Measurements from ENCODE around the gene DENND5B.

The DENND5B gene

GRCh38 chr12:31590642-31591379, at the start of gene DENND5B:
Gene DENND5B, minus strand, starts transcription at chr12:31591136. Its CDS starts 304 bp downstream, at chr12:31590832.
- Histone ChIP-seq H3K4me3 (ENCODE audit: low read depth, low read length) (peak within 1 kb of the TSS; percentile 84), H3K9me3 (ENCODE audit: control insufficient read depth, insufficient read depth, low read depth, low read length) (no peaks in the 10 kb centered on the region), H3K27ac (ENCODE audit: extremely low read depth, low read depth, low read length) (peak within 1 kb of the TSS; percentile 94), H3K4me1 (ENCODE audit: control insufficient read depth, insufficient read depth, low read length) (peaks cover 13% of the 10 kb centered on the region), H3K36me3 (ENCODE audit: control insufficient read depth in 2 of 2, insufficient read depth in 1 of 2, low read length in 2 of 2) (no peaks in the 10 kb centered on the region)
- ChIA-PET CTCF (interaction anchor here (0.6 to 2.6 kb wide), 5 partner anchors 29 to 188 kb away, joined by 3 to 18 read pairs (median 3); no protein-coding TSS in a partner anchor), POLR2A (interaction anchor here (0.5 to 1.5 kb wide), 8 partner anchors 12 to 264 kb away, joined by 3 to 7 read pairs (median 3); no protein-coding TSS in a partner anchor)
- no peak for TF ChIP-seq ZNF398 (tag by site-specific recombination; IDR thresholded peaks at IDR 0.05)
- peak; percentile 21 for TF ChIP-seq ZBTB26 (tag by site-specific recombination; optimal IDR thresholded peaks at IDR 0.05)
- no peak for TF ChIP-seq ZNF544 (tag by site-specific recombination; IDR thresholded peaks at IDR 0.05)
- TF ChIP-seq HIC1 (tag by site-specific recombination; IDR thresholded peaks at IDR 0.05): 0 out of 2 replicates have a peak, but pooled peaks have one; percentile 34
- peak; percentile 32; the same call in 1 of the 2 replicates for TF ChIP-seq IKZF3 (tag by site-specific recombination; IDR thresholded peaks at IDR 0.05)
- no peak for TF ChIP-seq ZNF792 (tag by site-specific recombination; IDR thresholded peaks at IDR 0.05)
- no peak for TF ChIP-seq ZNF155 (tag by site-specific recombination; IDR thresholded peaks at IDR 0.05)
- no peak for TF ChIP-seq ZNF266 (tag by site-specific recombination; IDR thresholded peaks at IDR 0.05; ENCODE audit: low read depth)
- no peak for TF ChIP-seq ZFP3 (tag by site-specific recombination; IDR thresholded peaks at IDR 0.05; ENCODE audit: low read depth)
- TF ChIP-seq KLF9 (tag by site-specific recombination; IDR thresholded peaks at IDR 0.05; ENCODE audit: low read depth): 0 out of 2 replicates have a peak, but pooled peaks have one; percentile 11

- peaks cover 4% of the 10 kb centered on the region for H3K4me1 ChIP-seq (ENCODE audit: control insufficient read depth, insufficient read depth, low read length)
- no peak overlapping the region for H3K4me3 ChIP-seq (ENCODE audit: low read depth, low read length)
- TF ChIP-seq ZNF121 (tag by site-specific recombination; IDR thresholded peaks at IDR 0.05) (peak; percentile 57; the same call in 1 of the 2 replicates), PRDM1 (tag by site-specific recombination; IDR thresholded peaks at IDR 0.05) (peak; percentile 94), KLF17 (tag by site-specific recombination; IDR thresholded peaks at IDR 0.05) (no peak)
- H3K9me3 ChIP-seq (ENCODE audit: control insufficient read depth, insufficient read depth, low read depth, low read length): no peaks in the 10 kb centered on the region
- H3K27ac ChIP-seq (ENCODE audit: extremely low read depth, low read depth, low read length): no peak overlapping the region
- no peaks in the 10 kb centered on the region for H3K36me3 ChIP-seq (ENCODE audit: control insufficient read depth in 2 of 2, insufficient read depth in 1 of 2, low read length in 2 of 2)
- ChIA-PET CTCF (interaction anchor here (2.4 kb wide), 1 partner anchor 231 kb away, joined by 15 read pairs; no protein-coding TSS in a partner anchor), POLR2A (interaction anchor here (0.6 kb wide), 1 partner anchor 309 kb away, joined by 4 read pairs; the partner anchor contains the start of gene SINHCAF)
Measured at GRCh38 chr12:31634620-31635019, 43.7 kb upstream of the DENND5B start.

- POLR2A ChIA-PET: no interaction called here
- no peaks in the 10 kb centered on the region for H3K9me3 ChIP-seq (ENCODE audit: control insufficient read depth, insufficient read depth, low read depth, low read length)
- no peak overlapping the region for H3K4me3 ChIP-seq (ENCODE audit: low read depth, low read length)
- H3K4me1 ChIP-seq (ENCODE audit: control insufficient read depth, insufficient read depth, low read length): peaks cover 4% of the 10 kb centered on the region
- no peak overlapping the region for H3K27ac ChIP-seq (ENCODE audit: extremely low read depth, low read depth, low read length)
- no peaks in the 10 kb centered on the region for H3K36me3 ChIP-seq (ENCODE audit: control insufficient read depth in 2 of 2, insufficient read depth in 1 of 2, low read length in 2 of 2)
- CTCF ChIA-PET: interaction anchor here (0.7 kb wide), 1 partner anchor 230 kb away, joined by 4 read pairs; no protein-coding TSS in a partner anchor
- TF ChIP-seq IKZF3 (tag by site-specific recombination; IDR thresholded peaks at IDR 0.05) (no peak), ZNF488 (tag by site-specific recombination; IDR thresholded peaks at IDR 0.05) (no peak), ZNF692 (tag by site-specific recombination; IDR thresholded peaks at IDR 0.05) (no peak), BCL11A (tag by site-specific recombination; IDR thresholded peaks at IDR 0.05; ENCODE audit: low read depth) (no peak), ZNF449 (tag by site-specific recombination; IDR thresholded peaks at IDR 0.05) (no peak), ZNF248 (tag by site-specific recombination; IDR thresholded peaks at IDR 0.05) (no peak), EGR2 (tag by site-specific recombination; IDR thresholded peaks at IDR 0.05; ENCODE audit: low read depth) (no peak)
Measured at GRCh38 chr12:31633464-31633863, 42.5 kb upstream of the DENND5B start.

All from HEK293 (cell line).